Testis (tissue), 2 donors: ENCODE measurements around the gene C21orf58.

Experiments used
- POLR2A ChIP-seq: fragments of 450-650 bp; IDR thresholded peaks from one replicate; pipeline ENCODE4 v1.6.1; 2017; ENCODE audit warnings: antibody characterized with exemption, mild to moderate bottlenecking, moderate library complexity
- TF ChIP-seq, protein P1 (sequence below), 3 experiments: fragments of 450-650 bp in 2 of 3; fragments of 200-600 bp in 1 of 3; sonication (generic) in 1 of 3; IDR thresholded peaks; one replicate each; pipeline ENCODE4 v1.5.1; 2016 to 2019; ENCODE audit warnings: antibody characterized with exemption in 3 of 3, mild to moderate bottlenecking in 2 of 3, moderate library complexity in 1 of 3

DNA sequence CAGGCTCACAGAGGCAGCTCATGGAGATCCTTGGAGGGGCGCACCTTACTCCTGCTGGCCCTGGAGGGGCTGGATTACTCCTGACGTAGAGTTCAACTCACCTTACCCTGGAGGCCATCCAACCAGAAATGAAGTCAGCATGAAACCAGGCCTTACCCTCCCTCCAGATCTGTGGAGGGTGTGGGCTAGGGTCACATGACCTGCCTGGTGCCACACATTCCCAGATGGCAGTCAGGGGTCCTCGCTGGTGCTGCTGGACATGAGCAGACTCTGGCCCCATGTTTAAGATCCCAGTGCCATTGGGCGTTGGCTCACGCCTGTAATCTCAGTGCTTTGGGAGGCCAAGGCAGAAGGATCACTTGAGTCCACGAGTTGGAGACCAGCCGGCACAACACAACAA is 4.5 kb downstream of the C21orf58 start:
- TF ChIP-seq, protein P1, sequence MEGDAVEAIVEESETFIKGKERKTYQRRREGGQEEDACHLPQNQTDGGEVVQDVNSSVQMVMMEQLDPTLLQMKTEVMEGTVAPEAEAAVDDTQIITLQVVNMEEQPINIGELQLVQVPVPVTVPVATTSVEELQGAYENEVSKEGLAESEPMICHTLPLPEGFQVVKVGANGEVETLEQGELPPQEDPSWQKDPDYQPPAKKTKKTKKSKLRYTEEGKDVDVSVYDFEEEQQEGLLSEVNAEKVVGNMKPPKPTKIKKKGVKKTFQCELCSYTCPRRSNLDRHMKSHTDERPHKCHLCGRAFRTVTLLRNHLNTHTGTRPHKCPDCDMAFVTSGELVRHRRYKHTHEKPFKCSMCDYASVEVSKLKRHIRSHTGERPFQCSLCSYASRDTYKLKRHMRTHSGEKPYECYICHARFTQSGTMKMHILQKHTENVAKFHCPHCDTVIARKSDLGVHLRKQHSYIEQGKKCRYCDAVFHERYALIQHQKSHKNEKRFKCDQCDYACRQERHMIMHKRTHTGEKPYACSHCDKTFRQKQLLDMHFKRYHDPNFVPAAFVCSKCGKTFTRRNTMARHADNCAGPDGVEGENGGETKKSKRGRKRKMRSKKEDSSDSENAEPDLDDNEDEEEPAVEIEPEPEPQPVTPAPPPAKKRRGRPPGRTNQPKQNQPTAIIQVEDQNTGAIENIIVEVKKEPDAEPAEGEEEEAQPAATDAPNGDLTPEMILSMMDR (IDR thresholded peaks at IDR 0.05), result no peak
- TF ChIP-seq POLR2A, result no peak
